HG03565 (cell line): ENCODE results near the gene AMN1.

Experiments
- ATAC-seq: cut with Tn5 transposase; IDR thresholded peaks from one replicate; pipeline ENCODE4 v1.9.1; 2021; ENCODE audit warnings: mild to moderate bottlenecking, moderate library complexity; ENCODE audit not compliant: unreplicated experiment

The AMN1 gene

GRCh38 chr12:31633464-31633863 is 95.4 kb downstream of the AMN1 start:
- ATAC-seq, result no peak

GRCh38 chr12:31631809-31632208 is 97.0 kb downstream of the AMN1 start:
- no peak for ATAC-seq

GRCh38 chr12:31631023-31631724 is 97.6 kb downstream of the AMN1 start:
- no peak for ATAC-seq

GRCh38 chr12:31629756-31630732 is 98.8 kb downstream of the AMN1 start:
- ATAC-seq, result no peak

GRCh38 chr12:31627456-31628054 is 101.3 kb downstream of the AMN1 start:
- no peak for ATAC-seq

GRCh38 chr12:31626270-31626995 is 102.4 kb downstream of the AMN1 start:
- ATAC-seq, result no peak

- ATAC-seq, result no peak
These were observed 106.8 kb downstream of the AMN1 start for GRCh38 chr12:31622038-31622437.
